Middle frontal gyrus (tissue), 1 donor: Measurements from ENCODE around the gene SYNJ2.

Experiments
- DNase-seq: peaks from one replicate; pipeline ENCODE4 v3.0.0-alpha.2; 2015; ENCODE audit warnings: low spot score; ENCODE audit errors: extremely low spot score

Gene SYNJ2

GRCh38 chr6:158076548-158076947 is 94.9 kb downstream of the SYNJ2 start:
- DNase-seq = no peak

- DNase-seq = no peak
Observed at GRCh38 chr6:158077676-158078075, 96.0 kb downstream of the SYNJ2 start.

GRCh38 chr6:158078320-158078719 is 96.7 kb downstream of the SYNJ2 start:
- DNase-seq = no peak

- no peak for DNase-seq
Observed at GRCh38 chr6:158080849-158081656, 99.4 kb downstream of the SYNJ2 start.

GRCh38 chr6:158081657-158081935 is 99.9 kb downstream of the SYNJ2 start:
- DNase-seq = no peak

- no peak for DNase-seq
Observed at GRCh38 chr6:158083455-158084325, 102.0 kb downstream of the SYNJ2 start.

GRCh38 chr6:158085261-158086053 is 103.8 kb downstream of the SYNJ2 start:
- DNase-seq = no peak

GRCh38 chr6:158086054-158086503 is 104.4 kb downstream of the SYNJ2 start:
- DNase-seq = no peak

- DNase-seq = no peak
Observed at GRCh38 chr6:158086504-158087223, 105.0 kb downstream of the SYNJ2 start.

- DNase-seq = no peak
Observed at GRCh38 chr6:158087224-158087867, 105.7 kb downstream of the SYNJ2 start.

- no peak for DNase-seq
Observed at GRCh38 chr6:158092806-158093205, 111.1 kb downstream of the SYNJ2 start.

GRCh38 chr6:158095031-158095430 is 113.4 kb downstream of the SYNJ2 start:
- no peak for DNase-seq

- no peak for DNase-seq
Observed at GRCh38 chr6:158095671-158096070, 114.0 kb downstream of the SYNJ2 start.

GRCh38 chr6:158103228-158103627 is 121.6 kb downstream of the SYNJ2 start:
- DNase-seq = no peak

- DNase-seq = no peak
Observed at GRCh38 chr6:158104696-158105095, 123.0 kb downstream of the SYNJ2 start.

GRCh38 chr6:158109748-158110147 is 128.1 kb downstream of the SYNJ2 start:
- DNase-seq = no peak

- DNase-seq = no peak
Observed at GRCh38 chr6:158110986-158111385, 129.3 kb downstream of the SYNJ2 start.

- no peak for DNase-seq
Observed at GRCh38 chr6:158111987-158112386, 130.3 kb downstream of the SYNJ2 start.

GRCh38 chr6:158113802-158114201 is 132.1 kb downstream of the SYNJ2 start:
- DNase-seq = no peak

- no peak for DNase-seq
Observed at GRCh38 chr6:158115102-158115501, 133.4 kb downstream of the SYNJ2 start.

GRCh38 chr6:158115508-158115907 is 133.8 kb downstream of the SYNJ2 start:
- no peak for DNase-seq
